HG02885 (cell line): ENCODE data around the gene RGL3.
"Not testable (repeated sequence)": the region's sequence is repeated elsewhere in the genome, so short reads cannot be mapped to it uniquely, and the experiment has no call there.

ENCODE experiments used
- ATAC-seq: cut with Tn5 transposase; IDR thresholded peaks from one replicate; pipeline ENCODE4 v1.9.1; 2021; ENCODE audit warnings: mild to moderate bottlenecking; ENCODE audit not compliant: unreplicated experiment, poor library complexity

The RGL3 gene

GRCh38 chr19:11365557-11366117, 53.5 kb downstream of the RGL3 start:
- no peak for ATAC-seq

GRCh38 chr19:11364935-11365334, 54.2 kb downstream of the RGL3 start:
- no peak for ATAC-seq

GRCh38 chr19:11364296-11364904, 54.7 kb downstream of the RGL3 start:
- ATAC-seq = no peak

GRCh38 chr19:11363881-11364280, 55.2 kb downstream of the RGL3 start:
- ATAC-seq = no peak

- ATAC-seq = no peak
Measured at GRCh38 chr19:11361771-11362731, 57.1 kb downstream of the RGL3 start.

- no peak for ATAC-seq
Measured at GRCh38 chr19:11361037-11361770, 57.9 kb downstream of the RGL3 start.

GRCh38 chr19:11359421-11359820, 59.7 kb downstream of the RGL3 start:
- no peak for ATAC-seq

GRCh38 chr19:11356676-11357550, 62.2 kb downstream of the RGL3 start:
- no peak for ATAC-seq

- ATAC-seq = no peak
Measured at GRCh38 chr19:11356074-11356397, 63.1 kb downstream of the RGL3 start.

- peak; percentile 44 for ATAC-seq
Measured at GRCh38 chr19:11355160-11356073, 63.7 kb downstream of the RGL3 start, which contains the start of gene PLPPR2. Gene PLPPR2, plus strand, starts transcription at chr19:11355432. Its CDS starts 2,242 bp downstream, at chr19:11357674.

- ATAC-seq = not testable (repeated sequence)
Measured at GRCh38 chr19:11354102-11354501, 65.0 kb downstream of the RGL3 start.

GRCh38 chr19:11349171-11349570, 69.9 kb downstream of the RGL3 start:
- ATAC-seq = no peak

GRCh38 chr19:11347546-11348039, 71.5 kb downstream of the RGL3 start:
- no peak for ATAC-seq

- peak; percentile 97 for ATAC-seq
Measured at GRCh38 chr19:11346104-11346940, 72.8 kb downstream of the RGL3 start, which contains the start of the genes CCDC159 and TMEM205. Gene CCDC159, plus strand, starts transcription at chr19:11346519. Its CDS starts 88 bp downstream, at chr19:11346607. Gene TMEM205, minus strand, starts transcription at chr19:11346268. Its CDS starts 649 bp downstream, at chr19:11345619.

GRCh38 chr19:11345122-11345803, 73.9 kb downstream of the RGL3 start:
- ATAC-seq = no peak
